ENCODE data around the gene D2HGDH.
"Not testable (repeated sequence)": the region's sequence is repeated elsewhere in the genome, so short reads cannot be mapped to it uniquely, and the experiment has no call there.

Gene D2HGDH

GRCh38 chr2:241804326-241805229 is 70.1 kb downstream of the D2HGDH start:
- in situ Hi-C loops (cut with MboI; ENCODE audit: low sequenced_read_pairs), result no loop called here

- in situ Hi-C loops (cut with MboI; ENCODE audit: low sequenced_read_pairs), result not testable (repeated sequence)
These were observed 71.8 kb downstream of the D2HGDH start for GRCh38 chr2:241806217-241806616.

- in situ Hi-C loops (cut with MboI; ENCODE audit: low sequenced_read_pairs), result no loop called here
These were observed 73.8 kb downstream of the D2HGDH start for GRCh38 chr2:241808051-241808720.

- in situ Hi-C loops (cut with MboI; ENCODE audit: low sequenced_read_pairs), result no loop called here
These were observed 74.4 kb downstream of the D2HGDH start, which contains the start of gene NEU4 for GRCh38 chr2:241808721-241809382. Gene NEU4, plus strand, starts transcription at chr2:241809193. Its CDS starts 5,292 bp downstream, at chr2:241814485.

- in situ Hi-C loops (cut with MboI; ENCODE audit: low sequenced_read_pairs), result no loop called here
These were observed 75.2 kb downstream of the D2HGDH start for GRCh38 chr2:241809383-241810306.

GRCh38 chr2:241810307-241811200 is 76.1 kb downstream of the D2HGDH start:
- in situ Hi-C loops (cut with MboI; ENCODE audit: low sequenced_read_pairs), result no loop called here

- in situ Hi-C loops (cut with MboI; ENCODE audit: low sequenced_read_pairs), result no loop called here
These were observed 76.9 kb downstream of the D2HGDH start for GRCh38 chr2:241811201-241811951.

- in situ Hi-C loops (cut with MboI; ENCODE audit: low sequenced_read_pairs), result no loop called here
These were observed 77.7 kb downstream of the D2HGDH start for GRCh38 chr2:241811952-241812729.

GRCh38 chr2:241812730-241813643 is 78.6 kb downstream of the D2HGDH start:
- in situ Hi-C loops (cut with MboI; ENCODE audit: low sequenced_read_pairs), result no loop called here

GRCh38 chr2:241813644-241814392 is 79.4 kb downstream of the D2HGDH start:
- in situ Hi-C loops (cut with MboI; ENCODE audit: low sequenced_read_pairs), result no loop called here

GRCh38 chr2:241814393-241814642 is 79.9 kb downstream of the D2HGDH start:
- in situ Hi-C loops (cut with MboI; ENCODE audit: low sequenced_read_pairs), result no loop called here

- in situ Hi-C loops (cut with MboI; ENCODE audit: low sequenced_read_pairs), result no loop called here
These were observed 80.4 kb downstream of the D2HGDH start for GRCh38 chr2:241814643-241815476.

- in situ Hi-C loops (cut with MboI; ENCODE audit: low sequenced_read_pairs), result no loop called here
These were observed 81.3 kb downstream of the D2HGDH start for GRCh38 chr2:241815477-241816430.

GRCh38 chr2:241816431-241817121 is 82.1 kb downstream of the D2HGDH start:
- in situ Hi-C loops (cut with MboI; ENCODE audit: low sequenced_read_pairs), result no loop called here
